CD4-positive, alpha-beta T cell treated with Interleukin-15 for 1 hour (primary cell): ENCODE measurements around the gene KCNN3.

Experiments used
- DNase-seq: peaks from one replicate; pipeline ENCODE4 v3.0.0-alpha.2; 2020

KCNN3 gene

GRCh38 chr1:154745750-154746425 is 124.2 kb downstream of the KCNN3 start:
- DNase-seq: no peak

- no peak for DNase-seq
Observed at GRCh38 chr1:154745286-154745731, 124.8 kb downstream of the KCNN3 start.

- DNase-seq: no peak
Observed at GRCh38 chr1:154744352-154745035, 125.6 kb downstream of the KCNN3 start.

DNA sequence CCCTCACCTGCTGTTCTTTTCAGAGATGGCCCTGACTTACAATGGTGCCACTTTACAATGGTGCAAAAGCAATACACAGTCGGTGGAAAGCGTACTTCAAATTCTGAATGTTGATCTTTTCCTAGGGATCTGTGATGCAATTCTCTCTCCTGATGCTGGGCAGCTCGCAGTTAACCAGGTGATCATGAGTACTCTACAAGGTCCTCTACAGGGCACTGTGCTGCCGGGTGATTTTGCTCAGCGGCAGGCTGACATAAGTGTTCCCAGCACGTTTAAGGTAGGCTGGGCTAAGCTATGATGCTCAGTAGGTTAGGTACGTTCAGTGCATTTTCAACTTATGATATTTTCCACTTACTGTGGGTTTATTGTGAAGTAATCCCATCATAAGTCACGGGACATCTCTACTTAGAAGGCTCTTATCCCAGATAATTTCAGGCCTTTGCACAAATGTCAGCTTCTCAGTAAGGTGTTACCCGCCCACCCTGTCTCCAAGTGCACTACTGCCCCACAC is 126.5 kb downstream of the KCNN3 start:
- no peak for DNase-seq

GRCh38 chr1:154742606-154743005 is 127.5 kb downstream of the KCNN3 start:
- no peak for DNase-seq

- no peak for DNase-seq
Observed at GRCh38 chr1:154741741-154742495, 128.2 kb downstream of the KCNN3 start.

DNA sequence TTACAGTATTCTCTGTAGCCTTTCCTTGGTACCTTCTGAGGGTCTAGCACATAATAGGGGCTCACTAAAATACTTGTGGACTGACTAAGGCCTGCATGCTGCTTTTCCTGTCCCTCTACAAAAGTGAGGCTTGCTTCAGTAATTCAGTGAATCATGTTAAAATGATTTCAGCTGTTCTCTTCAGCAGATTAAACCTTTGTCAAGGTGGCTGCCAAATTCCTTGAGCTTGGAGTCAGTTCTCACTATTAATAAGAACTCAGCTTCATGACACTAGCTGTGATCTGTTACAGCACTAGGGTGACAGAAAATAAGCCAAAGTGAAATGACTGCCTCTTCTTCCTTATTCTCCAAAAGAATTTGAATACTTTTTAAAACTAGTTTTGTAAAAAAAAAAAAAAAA is 128.8 kb downstream of the KCNN3 start:
- no peak for DNase-seq

DNA sequence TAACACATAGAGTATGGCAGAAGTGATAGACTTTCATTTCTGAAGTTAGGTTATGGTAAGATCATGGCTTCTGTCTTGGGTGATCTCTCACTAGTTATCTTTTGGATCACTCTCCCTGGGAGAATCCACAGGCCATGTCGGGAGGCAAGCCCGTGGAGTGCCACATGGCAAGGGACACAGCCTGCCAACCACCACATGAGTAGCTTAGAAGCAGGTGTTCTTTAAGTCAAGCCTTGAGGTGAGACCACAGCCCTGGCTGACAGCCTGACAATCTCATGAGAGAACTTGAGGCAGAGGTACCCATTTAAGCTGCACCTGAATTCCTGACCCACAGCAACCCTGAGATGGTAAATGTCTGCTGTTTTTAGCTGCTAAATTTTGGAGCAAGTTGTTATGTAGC is 130.4 kb downstream of the KCNN3 start:
- DNase-seq: no peak

DNA sequence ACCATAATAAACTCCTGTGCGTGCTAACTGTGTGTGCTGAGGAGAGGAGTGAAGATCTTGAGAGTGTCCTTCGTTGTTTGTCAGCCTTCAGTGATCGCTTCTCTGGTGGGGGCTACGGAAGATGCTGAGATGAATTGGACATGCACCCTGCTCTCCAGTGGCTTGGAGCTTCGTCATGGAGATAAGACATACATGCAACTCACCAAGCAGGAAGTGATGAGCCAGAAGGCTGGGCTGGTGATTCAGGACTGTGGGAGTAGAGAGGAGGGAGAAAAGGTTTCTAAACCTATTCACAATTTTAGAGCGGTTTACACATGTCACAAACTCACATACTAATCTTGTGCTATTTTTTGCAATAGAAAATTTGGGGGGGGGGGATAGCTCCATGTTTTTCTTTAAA is 133.2 kb downstream of the KCNN3 start:
- no peak for DNase-seq

DNA sequence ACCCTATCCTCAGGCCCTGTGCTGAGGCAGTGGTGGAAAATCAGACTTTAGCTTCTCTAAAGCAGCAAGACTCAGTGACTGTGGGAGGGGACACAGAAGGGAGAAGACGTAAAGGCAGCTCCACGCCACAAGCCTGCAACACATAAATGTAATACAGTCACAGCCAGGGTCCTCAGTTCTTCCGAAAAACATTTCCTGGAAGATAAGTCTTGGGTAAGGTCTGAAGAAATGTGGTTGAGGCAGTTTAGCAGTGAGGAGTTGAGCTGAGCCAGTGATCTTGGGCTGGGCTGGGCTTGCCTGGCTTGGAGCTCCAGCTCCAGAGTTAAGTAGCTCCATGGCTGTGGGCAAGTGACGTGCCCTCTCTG is 134.3 kb downstream of the KCNN3 start:
- DNase-seq: no peak

- no peak for DNase-seq
Observed at GRCh38 chr1:154735061-154735803, 134.8 kb downstream of the KCNN3 start.

DNA sequence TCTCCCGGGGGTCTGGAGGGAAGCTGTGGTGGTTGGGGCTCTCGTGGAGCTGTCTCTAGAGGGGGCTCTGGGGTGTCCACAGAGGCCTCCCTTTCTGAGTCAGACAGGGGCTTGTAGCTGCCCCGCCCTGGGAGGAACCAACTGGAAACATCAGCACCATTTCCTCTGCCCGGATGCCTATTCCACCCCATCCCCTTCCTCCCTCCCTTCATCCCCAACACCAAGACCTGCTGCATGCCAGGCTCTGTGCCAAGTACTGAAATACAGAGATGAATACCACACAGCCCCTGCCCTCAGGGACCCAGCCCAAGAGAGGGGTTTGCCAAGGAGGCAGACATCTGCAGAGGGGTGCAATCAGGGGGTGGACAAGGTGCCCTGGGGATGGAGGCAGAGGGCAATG is 136.5 kb downstream of the KCNN3 start:
- no peak for DNase-seq

GRCh38 chr1:154730986-154731489 is 139.0 kb downstream of the KCNN3 start:
- DNase-seq: no peak

GRCh38 chr1:154730259-154730658 is 139.8 kb downstream of the KCNN3 start:
- no peak for DNase-seq

DNA sequence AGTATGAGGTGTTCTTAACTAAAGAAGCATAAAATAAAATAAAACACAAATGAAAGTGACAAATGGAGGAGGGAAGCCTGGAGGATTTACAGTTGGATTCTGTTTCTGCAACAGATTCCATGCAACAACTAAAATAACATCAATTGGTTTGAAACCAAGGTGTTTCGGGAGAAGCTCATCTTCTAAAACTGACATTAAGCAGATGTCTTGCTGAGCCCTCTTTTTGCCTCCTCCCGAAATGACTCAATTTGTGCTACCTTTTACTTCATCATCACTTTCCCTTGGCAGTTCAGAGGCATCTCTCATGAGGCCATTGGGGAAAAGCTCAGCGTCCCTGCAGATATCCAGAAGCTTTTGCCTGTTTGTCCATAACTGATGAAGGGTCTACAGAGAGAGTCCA is 140.5 kb downstream of the KCNN3 start:
- no peak for DNase-seq

GRCh38 chr1:154729031-154729442 is 141.0 kb downstream of the KCNN3 start:
- DNase-seq: no peak

GRCh38 chr1:154726896-154727753 is 143.0 kb downstream of the KCNN3 start:
- no peak for DNase-seq

DNA sequence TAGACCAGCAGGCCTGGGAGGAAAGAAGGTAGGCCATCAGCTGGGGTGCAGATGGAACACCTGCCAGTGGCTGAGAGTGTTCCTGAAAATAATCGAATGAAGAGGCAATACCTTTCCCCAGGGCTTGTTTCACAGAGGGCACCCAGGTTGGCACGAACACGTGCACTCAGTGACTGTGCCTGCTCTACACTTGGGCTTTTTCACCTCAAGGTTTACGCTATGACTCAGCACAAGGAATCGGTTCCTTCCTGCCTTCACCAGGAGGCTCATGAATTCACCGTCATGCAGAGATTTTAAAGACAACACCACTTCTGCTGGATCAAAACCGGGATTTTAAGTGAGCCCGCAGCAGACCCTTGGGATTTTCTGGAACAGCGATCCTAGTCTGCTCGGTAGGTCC is 143.6 kb downstream of the KCNN3 start:
- DNase-seq: no peak

- DNase-seq: no peak
Observed at GRCh38 chr1:154725865-154726264, 144.2 kb downstream of the KCNN3 start.

GRCh38 chr1:154720328-154721297 is 149.5 kb downstream of the KCNN3 start:
- no peak for DNase-seq
